Measurements from ENCODE around the gene CCDC157.

The CCDC157 gene

DNA sequence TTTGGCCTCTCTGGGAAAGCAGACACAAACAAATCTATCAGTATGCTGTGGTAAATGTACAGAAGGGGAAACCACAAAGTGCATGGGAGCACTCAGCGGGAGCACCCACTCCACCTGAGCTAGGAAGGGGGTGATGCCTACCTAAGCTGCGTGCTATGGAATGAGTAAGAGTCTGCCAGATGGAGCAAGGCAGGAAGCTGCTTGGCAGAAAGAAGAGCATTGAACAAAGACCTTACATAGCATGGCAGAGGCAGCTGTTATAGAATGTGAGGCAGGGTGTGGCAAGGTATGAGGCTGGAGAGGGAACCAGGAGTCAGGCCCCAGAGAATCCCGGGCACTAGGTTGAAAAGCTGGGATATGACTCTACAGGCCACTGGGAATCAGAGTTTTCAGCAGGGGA lies 55.0 kb downstream of the CCDC157 start:
- no peak for DNase-seq (ENCODE audit: low read depth in 2 of 2, low spot score in 1 of 2)

DNA sequence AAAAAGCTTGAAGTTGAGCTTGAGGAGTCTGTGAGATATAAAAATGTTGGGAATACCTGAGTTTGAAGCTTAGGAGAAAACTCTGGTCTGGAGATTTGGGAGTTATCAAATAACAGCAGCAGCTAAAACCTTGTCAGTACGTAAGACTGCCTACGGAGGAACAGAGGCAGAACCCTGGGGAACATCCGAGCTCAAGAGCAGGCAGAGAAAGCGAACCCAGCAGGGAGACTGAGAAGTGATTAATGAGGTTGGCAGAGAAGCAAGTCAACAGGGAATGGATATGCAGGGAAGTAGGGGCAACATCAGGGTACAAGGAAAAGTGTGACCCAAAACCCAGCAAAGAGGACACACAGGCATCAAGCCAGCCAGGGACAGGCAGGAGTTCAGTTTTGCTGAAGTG lies 56.2 kb downstream of the CCDC157 start:
- no peak for DNase-seq (ENCODE audit: low read depth in 2 of 2, low spot score in 1 of 2)

DNA sequence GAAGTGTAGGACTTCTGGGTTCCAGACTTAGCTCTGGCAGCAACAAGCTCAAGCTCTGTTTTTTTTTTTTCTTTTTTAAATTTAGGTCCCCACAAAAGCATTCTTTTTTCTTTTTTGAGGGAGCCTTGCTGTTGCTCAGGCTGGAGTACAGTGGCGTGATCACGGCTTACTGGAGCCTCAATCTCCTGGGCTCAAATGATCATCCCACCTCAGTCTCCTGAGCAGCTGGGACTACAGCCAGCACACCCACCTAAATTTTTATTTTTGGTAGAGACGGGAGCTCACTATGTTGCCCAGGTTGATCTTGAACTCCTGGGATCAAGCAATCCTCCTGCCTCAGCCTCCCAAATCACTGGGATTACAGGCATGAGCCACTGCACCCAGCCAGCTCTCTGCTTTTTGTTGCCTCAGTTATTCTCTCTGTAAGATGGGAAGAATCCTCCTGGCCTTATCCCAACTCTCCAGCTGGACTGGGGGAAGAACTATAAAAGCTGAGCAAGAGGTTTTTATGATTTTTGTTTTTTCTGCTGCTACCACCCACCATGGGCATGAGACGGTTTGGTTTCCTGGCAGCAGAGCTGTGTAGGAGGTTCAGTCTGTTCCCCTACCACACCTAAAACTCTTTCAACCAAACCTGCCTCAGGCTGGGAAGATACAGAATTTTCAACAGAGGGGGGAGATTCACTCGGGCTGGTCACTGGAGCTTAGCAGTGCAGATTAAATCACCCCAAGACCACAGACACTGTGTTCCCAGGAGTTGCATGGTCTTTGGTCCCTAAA lies 57.1 kb downstream of the CCDC157 start:
- no peak for DNase-seq (ENCODE audit: low read depth in 2 of 2, low spot score in 1 of 2)

DNA sequence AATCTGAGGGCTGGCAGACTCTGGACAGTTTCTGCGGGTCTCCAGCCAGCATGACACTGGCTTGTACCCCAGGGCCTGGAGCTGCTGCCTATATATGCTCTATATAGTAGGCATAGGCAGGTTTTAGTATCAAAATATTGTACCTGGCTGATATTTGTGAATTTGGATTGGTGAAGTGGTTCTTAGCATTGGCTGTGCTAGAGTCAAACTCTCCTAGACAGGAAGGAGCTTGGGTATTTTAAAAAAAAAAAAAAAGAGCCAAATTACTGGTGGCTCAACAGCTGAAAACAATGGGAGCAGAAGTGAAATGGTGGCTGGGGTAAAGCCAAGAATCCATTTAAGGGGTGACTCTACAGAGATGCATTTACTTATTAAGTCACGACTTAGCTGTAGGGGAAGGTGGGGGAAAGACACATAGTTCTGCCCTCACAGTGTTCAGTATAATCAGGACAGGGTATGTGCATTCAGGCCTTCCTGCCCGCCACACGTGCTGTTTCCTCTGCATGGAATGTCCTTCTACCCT lies 57.8 kb downstream of the CCDC157 start:
- no peak for DNase-seq (ENCODE audit: low read depth in 2 of 2, low spot score in 1 of 2)

DNA sequence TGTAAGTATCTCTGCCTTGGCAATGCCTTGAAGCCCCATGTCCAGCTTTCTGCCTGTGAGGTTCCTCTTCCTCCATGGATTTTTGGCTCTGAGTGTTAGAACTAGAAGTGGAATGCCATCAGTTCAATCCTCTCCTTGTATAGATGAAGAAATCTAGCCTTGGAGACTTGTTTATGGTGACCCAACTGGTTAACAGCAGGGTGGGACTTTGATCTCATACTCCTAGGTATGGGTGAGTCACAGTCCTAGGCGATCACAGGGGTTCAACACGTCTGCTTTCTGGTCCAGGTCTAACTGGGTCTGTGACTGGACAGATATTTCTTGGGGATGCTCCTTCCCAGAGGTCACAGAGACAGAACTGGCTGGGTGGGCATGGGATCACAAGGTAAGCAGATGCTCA lies 59.6 kb downstream of the CCDC157 start:
- DNase-seq (ENCODE audit: low read depth in 2 of 2, low spot score in 1 of 2), result no peak

DNA sequence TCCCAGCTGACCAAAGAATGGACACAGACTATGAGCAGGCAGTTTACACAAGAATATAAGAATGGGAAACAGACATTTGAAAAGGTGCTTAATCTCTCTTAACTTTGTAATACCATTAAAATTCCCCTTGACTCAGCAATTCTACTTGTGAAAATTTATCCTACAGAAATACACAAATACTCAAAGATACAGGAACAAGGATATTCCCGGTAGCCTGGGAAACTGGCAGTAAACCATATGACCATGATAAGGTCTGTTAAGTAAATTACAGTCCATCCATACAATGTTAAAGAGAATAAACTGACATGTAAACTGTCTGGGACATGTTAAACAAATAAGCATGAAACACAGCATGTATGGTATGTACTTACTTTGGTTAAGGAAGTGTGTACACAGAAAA lies 60.0 kb downstream of the CCDC157 start:
- DNase-seq (ENCODE audit: low read depth in 2 of 2, low spot score in 1 of 2), result no peak

DNA sequence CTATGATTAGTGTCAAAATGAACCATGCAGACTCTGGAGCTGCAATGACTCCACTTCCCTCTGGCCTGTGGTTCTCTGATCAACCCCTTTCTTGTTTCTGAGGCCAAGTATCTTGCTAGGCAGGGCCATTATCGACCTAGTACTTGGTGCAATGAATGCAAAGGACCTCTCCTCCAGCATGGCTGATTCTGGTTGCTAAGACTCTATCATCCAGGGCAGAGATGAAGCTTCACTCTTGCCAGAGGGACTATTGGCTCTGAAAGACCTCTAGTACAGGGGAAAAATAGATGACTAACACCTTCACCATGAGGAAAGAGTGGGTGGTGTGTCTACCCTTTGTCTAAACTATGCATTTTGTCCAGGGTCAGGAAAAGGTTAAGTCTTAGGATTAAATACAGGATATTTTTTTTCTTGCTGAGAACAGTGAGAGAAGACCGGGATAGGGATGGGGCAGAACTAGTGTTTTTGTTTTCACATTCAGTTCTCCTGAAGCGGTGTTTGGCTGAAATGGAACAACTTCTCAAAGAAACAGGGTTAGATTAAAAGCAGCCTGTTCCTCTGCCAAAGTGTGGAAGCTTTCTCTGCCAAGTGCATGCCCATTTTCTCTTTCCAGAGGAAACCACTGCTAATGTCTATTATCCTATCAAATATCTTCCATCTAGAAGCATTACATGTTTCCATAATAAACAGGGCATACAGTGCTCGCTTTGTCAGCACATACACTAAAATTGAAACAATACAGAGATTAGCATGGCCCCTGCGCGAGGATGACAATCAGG lies 63.7 kb downstream of the CCDC157 start:
- DNase-seq (ENCODE audit: low read depth in 2 of 2, low spot score in 1 of 2), result no peak

DNA sequence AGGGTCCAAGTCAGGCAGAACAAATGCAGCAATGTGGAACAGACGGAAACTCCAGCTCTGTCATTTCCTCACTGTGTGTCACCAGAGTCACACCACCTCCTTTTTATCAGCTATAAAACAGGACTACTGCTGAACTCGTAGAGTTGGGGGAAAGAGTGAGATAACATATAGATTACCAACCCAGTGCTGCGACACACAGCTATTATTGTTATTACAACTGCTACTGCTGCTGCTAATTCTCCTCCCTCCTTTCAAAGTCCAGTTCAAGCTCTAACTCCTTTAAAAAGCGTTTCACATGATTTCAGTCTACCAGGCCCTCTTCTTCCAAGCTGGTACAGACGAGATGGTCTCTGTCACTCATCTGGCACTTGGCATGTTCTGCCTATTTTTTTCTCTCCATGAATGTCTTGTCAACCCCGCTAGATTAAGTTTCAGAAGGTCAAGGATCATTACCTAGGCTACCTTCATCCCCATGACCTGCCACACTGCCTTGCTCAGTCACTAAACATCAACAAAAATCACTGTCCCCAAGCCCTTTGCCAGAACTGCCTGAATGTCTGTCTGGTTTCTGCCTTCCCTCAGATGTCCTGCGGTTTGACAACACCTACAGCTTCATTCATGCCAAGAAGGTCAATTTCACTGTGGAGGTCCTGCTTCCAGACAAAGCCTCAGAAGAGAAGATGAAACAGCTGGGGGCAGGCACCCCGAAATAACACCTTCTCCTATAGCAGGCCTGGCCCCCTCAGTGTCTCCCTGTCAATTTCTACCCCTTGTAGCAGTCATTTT lies 65.1 kb downstream of the CCDC157 start:
- no peak for DNase-seq (ENCODE audit: low read depth in 2 of 2, low spot score in 1 of 2)

DNA sequence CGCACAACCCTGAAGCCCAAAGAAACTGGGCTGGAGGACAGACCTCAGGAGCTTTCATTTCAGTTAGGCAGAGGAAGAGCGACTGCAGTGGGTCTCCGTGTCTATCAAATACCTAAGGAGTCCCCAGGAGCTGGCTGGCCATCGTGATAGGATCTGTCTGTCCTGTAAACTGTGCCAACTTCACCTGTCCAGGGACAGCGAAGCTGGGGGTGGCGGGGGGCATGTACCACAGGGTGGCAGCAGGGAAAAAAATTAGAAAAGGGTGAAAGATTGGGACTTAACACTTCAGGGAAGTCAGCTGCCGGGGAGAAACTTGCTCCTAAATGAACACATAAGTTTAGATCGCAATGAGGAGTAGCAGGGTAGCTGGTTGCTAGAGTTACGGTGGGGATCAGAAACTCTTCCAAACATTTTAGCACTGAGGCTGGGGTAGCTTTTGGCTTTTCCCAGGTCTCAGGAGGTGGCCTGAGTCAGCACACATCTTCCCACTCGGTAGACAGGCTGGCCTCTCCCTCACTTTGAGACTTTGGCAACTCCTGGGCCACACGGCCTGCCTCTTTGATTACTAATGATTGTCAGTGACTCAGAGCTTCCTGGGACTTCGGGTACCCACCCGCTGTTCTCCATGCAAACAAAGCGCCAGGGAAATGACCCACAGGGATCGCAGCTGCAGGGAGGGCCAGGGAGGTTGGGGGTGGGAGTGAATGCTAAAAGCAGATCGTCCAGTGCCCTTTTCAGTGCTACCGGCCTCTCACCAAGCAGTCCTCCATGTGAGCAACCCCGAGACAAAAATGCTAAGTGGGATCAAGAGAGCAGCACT lies 65.9 kb downstream of the CCDC157 start:
- no peak for DNase-seq (ENCODE audit: low read depth in 2 of 2, low spot score in 1 of 2)

DNA sequence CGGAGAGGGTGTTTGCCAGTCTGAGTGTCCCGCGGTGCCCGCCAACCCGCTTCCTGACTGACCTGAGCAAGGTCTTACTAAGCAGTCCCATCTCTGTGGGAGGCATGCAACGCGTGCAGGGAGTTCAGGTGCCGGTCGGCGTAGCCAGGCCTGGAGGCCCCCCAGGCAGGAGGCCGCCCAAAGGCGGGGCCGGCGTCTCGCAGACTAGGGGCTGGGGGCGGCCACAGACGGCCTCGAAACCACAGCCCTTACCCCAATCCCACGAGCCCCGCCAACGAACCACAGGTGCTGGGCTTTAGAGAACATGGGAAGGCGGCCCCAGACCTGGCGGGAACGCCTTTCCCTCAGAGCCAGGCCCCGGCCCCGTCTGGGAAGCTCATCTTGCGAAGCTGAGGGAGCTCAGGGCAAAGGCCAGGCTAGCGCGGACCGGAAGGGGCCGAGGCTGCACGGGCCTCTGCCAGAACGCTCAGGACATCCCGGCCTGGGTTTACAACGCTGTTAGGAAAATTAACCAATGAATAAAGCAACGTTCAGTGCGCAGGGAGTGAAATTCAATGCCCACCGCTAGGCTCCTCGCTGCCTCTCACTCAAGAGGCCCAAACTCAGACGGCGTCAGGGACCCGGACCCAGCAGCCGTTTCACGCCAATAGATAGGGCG lies 66.6 kb downstream of the CCDC157 start:
- DNase-seq (ENCODE audit: low read depth in 2 of 2, low spot score in 1 of 2), result no peak

DNA sequence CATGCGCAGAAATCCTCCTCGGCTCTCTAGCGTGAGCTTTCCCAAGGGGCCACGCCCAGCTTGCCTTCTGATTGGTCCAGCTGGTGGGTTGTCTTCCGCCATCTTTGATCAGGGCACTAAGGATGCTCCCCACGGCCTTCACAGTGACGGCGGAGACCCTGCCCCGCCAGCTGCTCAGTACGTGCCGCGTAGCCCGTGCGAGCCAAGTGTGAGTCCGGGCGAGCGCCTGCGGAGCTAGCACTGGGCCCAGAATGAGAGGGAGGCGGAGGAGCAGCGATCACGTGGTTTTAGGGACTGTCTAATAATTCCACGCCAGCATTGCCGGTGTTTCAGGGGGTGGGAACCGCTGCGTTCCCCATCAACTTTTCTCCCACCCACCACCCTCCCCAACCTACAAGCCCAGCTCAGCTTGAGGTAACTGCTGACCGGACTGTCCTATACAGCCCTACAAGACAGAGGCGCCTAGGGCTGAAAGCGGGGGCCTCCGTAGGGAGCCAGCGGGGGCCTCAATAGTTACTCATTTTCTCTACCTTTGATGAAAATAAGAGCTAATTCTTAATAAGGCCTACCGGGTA lies 67.2 kb downstream of the CCDC157 start:
- peak; percentile 92 to 97 for DNase-seq (ENCODE audit: low read depth in 2 of 2, low spot score in 1 of 2)

DNA sequence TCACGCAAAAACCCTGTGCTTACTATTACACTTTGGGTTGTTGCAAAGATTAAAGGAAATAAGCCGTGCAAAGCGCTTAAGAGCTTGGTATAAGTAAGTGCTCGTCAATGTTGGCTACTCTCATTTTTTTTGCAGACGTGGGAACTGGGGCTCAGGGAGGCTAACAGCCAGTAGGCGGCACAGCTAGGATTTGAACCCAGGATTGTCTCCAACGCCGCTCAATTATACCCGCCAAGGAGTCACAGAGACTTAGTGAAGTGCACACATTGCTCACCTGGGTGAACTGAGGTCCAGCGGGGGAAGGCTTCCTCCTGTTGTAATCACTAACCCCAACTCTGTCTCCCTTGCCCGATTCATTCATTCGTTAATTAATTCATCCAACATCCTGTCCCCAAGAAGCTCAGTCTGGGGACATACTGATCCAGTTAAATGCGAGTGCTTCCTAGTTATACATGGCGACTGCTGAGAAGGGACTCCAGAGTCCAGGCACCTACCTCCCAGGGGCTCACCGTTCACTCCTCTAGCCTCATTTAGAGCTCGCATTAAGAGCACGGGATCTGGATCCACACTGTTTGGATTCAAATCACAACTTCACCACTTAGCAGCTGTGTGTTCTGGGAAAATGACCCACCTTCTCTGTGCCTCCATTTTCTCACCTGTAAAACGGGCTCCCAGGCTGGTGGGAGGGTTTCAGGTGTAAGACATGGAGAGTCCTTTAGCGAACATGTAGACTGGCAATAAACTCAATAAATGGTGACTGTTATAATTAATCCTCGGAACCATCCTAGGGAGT lies 67.9 kb downstream of the CCDC157 start:
- DNase-seq (ENCODE audit: low read depth in 2 of 2, low spot score in 1 of 2), result no peak

DNA sequence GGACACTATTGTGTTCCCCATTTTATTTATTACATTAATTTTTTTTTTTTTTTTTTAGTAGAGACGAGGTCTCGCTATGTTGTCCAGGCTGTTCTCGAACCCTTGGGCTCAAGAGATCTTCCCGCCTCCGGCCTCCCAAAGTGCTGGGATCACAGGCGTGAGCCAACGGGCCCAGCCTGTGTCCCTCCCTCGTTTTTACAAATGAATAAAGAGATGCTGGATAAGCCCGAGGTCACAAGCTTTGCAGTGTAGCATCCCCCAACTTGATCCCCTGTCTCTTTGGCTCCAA lies 68.5 kb downstream of the CCDC157 start:
- no peak for DNase-seq (ENCODE audit: low read depth in 2 of 2, low spot score in 1 of 2)

DNA sequence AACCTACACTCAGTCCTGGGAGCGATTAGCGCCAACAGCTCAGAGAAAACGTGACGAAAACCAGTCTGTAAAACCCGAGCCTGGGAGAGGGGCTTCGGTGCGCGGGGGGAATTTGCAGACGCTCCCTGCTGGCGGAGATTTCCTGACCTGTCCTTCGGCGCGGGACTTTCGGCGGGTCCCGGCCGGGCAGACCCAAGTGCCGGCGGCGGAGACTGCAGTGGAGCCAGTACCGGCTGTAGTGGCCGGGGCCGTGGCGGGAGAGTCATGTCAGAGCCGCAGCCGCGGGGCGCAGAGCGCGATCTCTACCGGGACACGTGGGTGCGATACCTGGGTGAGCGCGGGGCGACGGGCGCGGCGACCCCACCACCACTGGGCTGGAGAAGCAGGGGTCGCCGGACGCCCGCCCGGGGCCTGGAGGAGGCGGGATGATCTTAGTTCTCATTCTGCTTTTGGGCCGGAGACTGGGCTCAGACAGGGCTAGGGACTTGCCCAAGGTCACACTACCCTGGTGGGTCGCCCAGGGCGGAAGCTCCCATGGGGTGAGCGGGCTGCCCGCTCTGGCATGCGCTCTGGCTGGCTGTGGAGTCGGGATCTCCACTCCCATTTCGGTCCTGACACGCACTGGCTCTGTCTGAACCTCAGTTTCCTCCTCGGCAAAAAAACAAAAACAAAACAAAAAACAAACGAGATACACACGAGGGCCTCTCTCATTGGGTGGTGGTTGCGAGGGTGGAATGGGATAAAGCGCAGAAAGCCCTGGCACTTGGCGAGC lies 69.0 kb downstream of the CCDC157 start, which contains the start of gene MTFP1:
MTFP1 (plus strand) TSS at position 153 of the 772 bp plus-strand sequence; CDS start at position 265, 112 bp downstream.
- DNase-seq (ENCODE audit: low read depth in 2 of 2, low spot score in 1 of 2), result no peak

Measured in stimulated activated CD8-positive, alpha-beta memory T cell treated with anti-CD3 and anti-CD28 coated beads, Interleukin-4, amount 100 ng/mL, for 1 hour (primary cell).